Colonic mucosa (tissue), 4 donors: Measurements from ENCODE around the gene MVD. TPM values are rescaled to one million over a fixed set of nuclear protein-coding genes. Genes with fewer than 3 reads are reported as not detected.
"Not testable (repeated sequence)": the region's sequence is repeated elsewhere in the genome, so short reads cannot be mapped to it uniquely, and the experiment has no call there.

ENCODE experiments used
- DNase-seq: peaks from one replicate; pipeline ENCODE4 v3.0.0-alpha.2; 2020
- H3K27ac ChIP-seq: fragments of 200-600 bp; one replicate; pipeline ENCODE4 v1.8.0; 2021
- H3K27me3 ChIP-seq: fragments of 200-600 bp; one replicate; pipeline ENCODE4 v1.8.0; 2021
- H3K36me3 ChIP-seq: fragments of 200-600 bp; one replicate; pipeline ENCODE4 v1.8.0; 2021
- H3K4me1 ChIP-seq: fragments of 200-600 bp; one replicate; pipeline ENCODE4 v1.8.0; 2021; ENCODE audit warnings: mild to moderate bottlenecking
- H3K4me3 ChIP-seq: fragments of 200-600 bp; one replicate; pipeline ENCODE4 v1.8.0; 2021
- H3K9ac ChIP-seq, 2 donors: one replicate each; pipeline ENCODE4 v1.7.0; 2013; ENCODE audit warnings: control low read depth in 2 of 2, low read depth in 2 of 2, low read length in 2 of 2
- H3K9me3 ChIP-seq: fragments of 200-600 bp; one replicate; pipeline ENCODE4 v1.8.0; 2021
- intact Hi-C: fragments of 100-400 bp; cut with DNase I; formaldehyde crosslinking; loops from one replicate; pipeline ENCODE4 v1.14.1; 2022
- total RNA-seq, 2 donors: library from RNA; stranded (reverse); fragmentation: NEBNext Ultra II Directional in 1 of 2; extraction: Animal tissue kit (Norgen Biotek cat#: 25700) in 1 of 2; gene quantifications; one replicate each; pipeline ENCODE4 v1.2.1, GENCODE V29; 2021
- TF ChIP-seq, protein P1 (sequence below): fragments of 200-600 bp; IDR thresholded peaks from one replicate; pipeline ENCODE4 v1.8.0; 2022; ENCODE audit warnings: antibody characterized with exemption, mild to moderate bottlenecking
- donor health status: healthy.
- donor health status: DM: no; HTN: no; CAD: no.
- donor health status: DM: no; HTN: no; CAD: no.

Gene MVD
- total RNA-seq, 2 donors from 2014 or later, result 86.2 to 132 TPM

DNA sequence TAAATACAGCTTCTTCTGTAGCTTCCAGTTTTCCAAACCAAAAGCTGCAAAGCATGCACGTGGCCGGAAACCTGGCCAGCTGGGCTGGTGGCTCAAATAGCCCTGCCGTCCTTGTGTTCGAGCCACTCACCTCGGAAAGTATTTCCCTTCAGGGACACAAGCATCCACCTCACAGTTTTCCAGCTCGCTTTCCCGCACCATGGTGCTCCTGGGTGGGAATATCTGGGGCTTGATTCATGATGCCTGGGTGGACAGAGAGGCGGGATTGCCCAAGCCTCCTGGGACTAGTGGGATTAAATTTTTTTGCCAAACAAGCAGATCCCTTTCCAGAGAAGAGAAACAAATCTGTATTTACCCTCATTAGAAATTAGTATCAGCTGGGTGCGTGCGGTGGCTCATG, 7.1 kb upstream of the MVD start:
- intact Hi-C loops, result no loop called here
- Histone ChIP-seq H3K9ac (no peak overlapping the region), H3K27me3 (no peaks in the 10 kb centered on the region), H3K9me3 (no peaks in the 10 kb centered on the region), H3K36me3 (no peaks in the 10 kb centered on the region), H3K4me3 (no peak overlapping the region), H3K4me1 (no peaks in the 10 kb centered on the region), H3K27ac (no peak overlapping the region)
- TF ChIP-seq, protein P1, sequence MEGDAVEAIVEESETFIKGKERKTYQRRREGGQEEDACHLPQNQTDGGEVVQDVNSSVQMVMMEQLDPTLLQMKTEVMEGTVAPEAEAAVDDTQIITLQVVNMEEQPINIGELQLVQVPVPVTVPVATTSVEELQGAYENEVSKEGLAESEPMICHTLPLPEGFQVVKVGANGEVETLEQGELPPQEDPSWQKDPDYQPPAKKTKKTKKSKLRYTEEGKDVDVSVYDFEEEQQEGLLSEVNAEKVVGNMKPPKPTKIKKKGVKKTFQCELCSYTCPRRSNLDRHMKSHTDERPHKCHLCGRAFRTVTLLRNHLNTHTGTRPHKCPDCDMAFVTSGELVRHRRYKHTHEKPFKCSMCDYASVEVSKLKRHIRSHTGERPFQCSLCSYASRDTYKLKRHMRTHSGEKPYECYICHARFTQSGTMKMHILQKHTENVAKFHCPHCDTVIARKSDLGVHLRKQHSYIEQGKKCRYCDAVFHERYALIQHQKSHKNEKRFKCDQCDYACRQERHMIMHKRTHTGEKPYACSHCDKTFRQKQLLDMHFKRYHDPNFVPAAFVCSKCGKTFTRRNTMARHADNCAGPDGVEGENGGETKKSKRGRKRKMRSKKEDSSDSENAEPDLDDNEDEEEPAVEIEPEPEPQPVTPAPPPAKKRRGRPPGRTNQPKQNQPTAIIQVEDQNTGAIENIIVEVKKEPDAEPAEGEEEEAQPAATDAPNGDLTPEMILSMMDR, result no peak
- no peak for DNase-seq

DNA sequence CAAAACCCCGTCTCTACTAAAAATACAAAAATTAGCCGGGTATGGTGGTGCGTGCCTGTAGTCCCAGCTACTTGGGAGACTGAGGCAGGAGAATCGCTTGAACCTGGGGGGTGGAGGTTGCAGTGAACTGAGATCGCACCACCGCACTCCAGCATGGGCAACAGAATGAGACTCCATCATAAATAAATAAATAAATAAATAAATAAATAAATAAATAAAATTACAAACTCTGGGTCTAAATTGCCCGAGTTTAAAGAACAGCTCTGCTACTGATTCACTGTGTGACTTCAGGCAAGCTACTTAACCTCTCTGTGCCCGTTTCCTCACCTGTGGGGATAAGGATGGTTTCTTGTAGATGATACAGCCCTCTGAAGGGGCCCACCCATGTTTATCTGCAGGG, 6.6 kb upstream of the MVD start:
- H3K27me3 ChIP-seq, H3K27ac ChIP-seq, H3K36me3 ChIP-seq, H3K4me1 ChIP-seq, H3K9ac ChIP-seq, intact Hi-C loops, H3K4me3 ChIP-seq, DNase-seq, H3K9me3 ChIP-seq: not testable (repeated sequence)

DNA sequence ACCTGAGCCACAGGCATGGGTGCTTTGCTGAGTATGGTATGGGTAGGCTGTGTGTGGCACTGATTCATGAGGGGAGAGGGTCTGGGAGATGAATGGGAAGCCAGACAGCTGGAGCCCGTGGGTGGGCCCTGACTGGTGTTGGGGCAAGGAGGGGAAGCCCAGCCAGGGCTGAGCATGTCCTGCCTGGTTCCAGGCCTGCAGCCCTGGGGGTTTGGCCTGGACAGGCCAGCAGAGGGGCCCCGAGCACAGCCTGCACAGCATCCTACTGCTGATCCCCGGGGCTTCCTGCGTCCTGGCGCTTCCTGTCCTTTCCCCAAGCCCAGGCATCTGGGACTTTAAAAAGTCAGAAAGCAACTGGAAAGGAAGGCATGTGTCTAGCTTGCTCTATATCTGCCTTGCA, 4.6 kb upstream of the MVD start:
- Histone ChIP-seq H3K27ac (no peak overlapping the region), H3K27me3 (no peaks in the 10 kb centered on the region), H3K4me1 (no peaks in the 10 kb centered on the region), H3K9ac (no peak overlapping the region), H3K36me3 (no peaks in the 10 kb centered on the region), H3K9me3 (no peaks in the 10 kb centered on the region), H3K4me3 (no peak overlapping the region)
- TF ChIP-seq, protein P1, result no peak
- no peak for DNase-seq
- intact Hi-C loops, result no loop called here

DNA sequence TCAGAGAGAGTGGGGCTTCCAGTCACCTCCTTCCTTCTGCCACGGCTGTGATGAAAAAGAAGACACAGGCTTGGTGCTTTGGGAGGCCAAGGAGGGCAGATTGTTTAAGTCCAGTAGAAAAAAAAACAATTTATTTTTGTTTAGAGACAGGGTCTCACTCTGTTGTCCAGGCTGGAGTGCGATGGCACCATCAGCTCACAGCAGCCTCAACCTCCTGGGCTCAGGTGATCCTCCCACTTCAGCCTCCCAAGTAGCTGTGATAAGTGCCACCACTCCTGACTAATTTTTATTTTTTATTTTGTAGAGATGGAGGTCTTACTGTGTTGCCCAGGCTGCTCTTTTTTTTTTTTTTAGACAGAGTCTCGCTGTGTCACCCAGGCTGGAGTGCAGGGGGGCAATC, 2.7 kb upstream of the MVD start:
- TF ChIP-seq, protein P1, result no peak
- intact Hi-C loops, result no loop called here
- Histone ChIP-seq H3K4me1 (peaks cover 4% of the 10 kb centered on the region), H3K9me3 (no peaks in the 10 kb centered on the region), H3K9ac (no peak overlapping the region), H3K36me3 (no peaks in the 10 kb centered on the region), H3K4me3 (no peak overlapping the region), H3K27ac (no peak overlapping the region), H3K27me3 (no peaks in the 10 kb centered on the region)
- DNase-seq, result no peak

DNA sequence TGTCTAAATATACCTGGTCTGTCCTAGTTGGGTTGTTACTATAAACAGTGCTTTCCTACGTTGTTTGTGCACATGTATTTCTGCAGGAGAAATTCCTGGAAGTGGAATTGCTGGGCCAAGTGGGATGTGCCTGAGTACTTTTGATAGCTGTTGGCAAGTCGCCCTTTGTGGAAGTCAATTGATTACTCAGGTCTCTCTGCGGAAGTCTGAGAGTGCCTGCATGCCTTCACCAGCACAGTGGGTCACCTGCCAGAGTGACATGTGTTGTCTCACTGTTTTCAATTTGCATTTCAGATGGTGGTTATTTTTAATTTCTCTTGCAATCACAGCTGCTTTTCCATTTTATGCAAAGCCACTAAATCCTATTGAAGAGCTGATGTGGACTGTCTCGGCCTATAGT, 2.3 kb upstream of the MVD start:
- no peak for DNase-seq
- Histone ChIP-seq H3K9ac (no peak overlapping the region), H3K4me1 (peaks cover 4% of the 10 kb centered on the region), H3K36me3 (no peaks in the 10 kb centered on the region), H3K27ac (no peak overlapping the region), H3K27me3 (no peaks in the 10 kb centered on the region), H3K4me3 (no peak overlapping the region), H3K9me3 (no peaks in the 10 kb centered on the region)
- intact Hi-C loops, result no loop called here
- TF ChIP-seq, protein P1, result no peak

DNA sequence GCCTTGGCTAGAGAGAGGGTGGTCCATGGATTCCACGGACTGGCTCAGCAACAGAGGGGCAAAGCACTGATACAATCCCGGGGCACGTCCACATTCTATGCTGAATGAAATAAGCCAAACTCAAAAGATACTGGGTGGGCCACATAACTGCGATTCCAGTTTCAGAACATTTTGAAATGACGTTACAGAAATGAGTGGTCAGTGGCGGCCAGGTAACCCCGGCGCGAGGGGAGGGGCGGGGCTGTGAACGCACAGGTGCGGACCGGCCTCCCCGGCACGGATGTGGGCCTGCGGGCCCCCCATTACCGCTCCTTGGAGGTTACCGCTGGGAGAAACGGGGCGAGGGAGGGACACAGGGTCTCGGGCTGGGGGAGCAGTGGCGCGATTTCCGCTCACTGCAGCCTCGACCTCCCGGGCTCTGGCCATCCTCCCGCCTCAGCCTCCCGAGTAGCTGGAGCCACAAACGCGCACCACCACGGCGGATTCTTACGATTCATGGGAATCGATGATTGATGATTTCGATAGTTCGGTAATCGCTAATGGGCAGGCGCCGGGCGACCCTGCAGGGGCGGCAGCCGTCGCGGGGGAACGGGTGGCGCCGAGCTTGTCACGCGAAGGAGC, 559 bp downstream of the MVD start:
- intact Hi-C loops, result no loop called here
- Histone ChIP-seq H3K9me3 (no peaks in the 10 kb centered on the region), H3K4me3 (peak overlapping the region; percentile 87), H3K27me3 (no peaks in the 10 kb centered on the region), H3K9ac (peak overlapping the region; percentile 84 to 98), H3K36me3 (no peaks in the 10 kb centered on the region), H3K4me1 (peaks cover 4% of the 10 kb centered on the region), H3K27ac (peak overlapping the region; percentile 79)
- TF ChIP-seq, protein P1, result no peak
- DNase-seq, result peak; percentile 50
